SJCRH30 (cell line): Measurements from ENCODE around the gene MEIOC. TPM values are rescaled to one million over a fixed set of nuclear protein-coding genes. Genes with fewer than 3 reads are reported as not detected.
"Not testable (repeated sequence)": the region's sequence is repeated elsewhere in the genome, so short reads cannot be mapped to it uniquely, and the experiment has no call there.

Experiments
- DNase-seq, 2 experiments: peaks; one replicate each; pipeline ENCODE4 v3.0.0-alpha.2; 2015 to 2020
- H3K27ac ChIP-seq: fragments of 250-450 bp; sonication (Bioruptor Pico); 2 replicates; pipeline ENCODE4 v1.5.1; 2020; ENCODE audit warnings: mild to moderate bottlenecking, moderate library complexity
- H3K27me3 ChIP-seq: fragments of 250-450 bp; sonication (Bioruptor Pico); 2 replicates; pipeline ENCODE4 v1.5.1; 2020; ENCODE audit warnings: mild to moderate bottlenecking, moderate library complexity
- H3K36me3 ChIP-seq: fragments of 250-450 bp; sonication (Bioruptor Pico); 2 replicates; pipeline ENCODE4 v1.5.1; 2020; ENCODE audit warnings: mild to moderate bottlenecking, moderate library complexity
- H3K4me1 ChIP-seq: fragments of 250-450 bp; sonication (Bioruptor Pico); 2 replicates; pipeline ENCODE4 v1.5.1; 2020; ENCODE audit warnings: mild to moderate bottlenecking, moderate library complexity
- H3K4me3 ChIP-seq: fragments of 250-450 bp; sonication (Bioruptor Pico); 2 replicates; pipeline ENCODE4 v1.5.1; 2020; ENCODE audit warnings: mild to moderate bottlenecking, moderate library complexity
- H3K9me3 ChIP-seq: fragments of 250-450 bp; sonication (Bioruptor Pico); replicated peaks from 2 replicates; pipeline ENCODE4 v1.5.1; 2020; ENCODE audit warnings: mild to moderate bottlenecking, moderate library complexity
- total RNA-seq: library from RNA; depleted of rRNA; stranded (reverse); fragments of >200 nt; shearing (Covaris generic); gene quantifications from 2 replicates; pipeline ENCODE4 v1.2.3, GENCODE V29; 2014

Gene MEIOC
- total RNA-seq, 1 experiment from 2014 or later, result 0.04 TPM

- Histone ChIP-seq H3K4me1 (no peaks in the 10 kb centered on the region), H3K4me3 (no peak overlapping the region), H3K9me3 (no peaks in the 10 kb centered on the region), H3K27ac (no peak overlapping the region), H3K36me3 (no peaks in the 10 kb centered on the region), H3K27me3 (no peaks in the 10 kb centered on the region)
- DNase-seq, result no peak
Measured at GRCh38 chr17:44633998-44634397, 22.3 kb upstream of the MEIOC start.

- not testable (repeated sequence) for H3K4me3 ChIP-seq, H3K27me3 ChIP-seq, H3K9me3 ChIP-seq, H3K36me3 ChIP-seq, DNase-seq, H3K27ac ChIP-seq, H3K4me1 ChIP-seq
Measured at GRCh38 chr17:44634401-44634800, 21.9 kb upstream of the MEIOC start.

- Histone ChIP-seq H3K27ac (no peak overlapping the region), H3K36me3 (no peaks in the 10 kb centered on the region), H3K9me3 (no peaks in the 10 kb centered on the region), H3K4me3 (no peak overlapping the region), H3K4me1 (no peaks in the 10 kb centered on the region), H3K27me3 (no peaks in the 10 kb centered on the region)
- DNase-seq, result peak in 1 of 2 experiments; percentile 67
Measured at GRCh38 chr17:44636562-44636961, 19.7 kb upstream of the MEIOC start.

GRCh38 chr17:44637066-44637465 is 19.2 kb upstream of the MEIOC start:
- Histone ChIP-seq H3K4me3 (no peak overlapping the region), H3K9me3 (no peaks in the 10 kb centered on the region), H3K36me3 (no peaks in the 10 kb centered on the region), H3K4me1 (no peaks in the 10 kb centered on the region), H3K27ac (no peak overlapping the region), H3K27me3 (no peaks in the 10 kb centered on the region)
- DNase-seq, result no peak

GRCh38 chr17:44642834-44643233 is 13.4 kb upstream of the MEIOC start:
- DNase-seq, result no peak
- Histone ChIP-seq H3K27ac (no peak overlapping the region), H3K9me3 (no peaks in the 10 kb centered on the region), H3K36me3 (no peaks in the 10 kb centered on the region), H3K4me3 (no peak overlapping the region), H3K4me1 (no peaks in the 10 kb centered on the region), H3K27me3 (no peaks in the 10 kb centered on the region)

- 0 out of 2 replicates have a peak, but pooled peaks cover 4% of the 10 kb centered on the region for H3K27me3 ChIP-seq
- no peak overlapping the region for H3K27ac ChIP-seq
- no peaks in the 10 kb centered on the region for H3K36me3 ChIP-seq
- no peaks in the 10 kb centered on the region for H3K9me3 ChIP-seq
- no peak overlapping the region for H3K4me3 ChIP-seq
- no peak for DNase-seq
- no peaks in the 10 kb centered on the region for H3K4me1 ChIP-seq
Measured at GRCh38 chr17:44645341-44645740, 10.9 kb upstream of the MEIOC start.

GRCh38 chr17:44646280-44646679 is 10.0 kb upstream of the MEIOC start:
- H3K27me3 ChIP-seq, result 0 out of 2 replicates have a peak, but pooled peaks cover 4% of the 10 kb centered on the region
- H3K36me3 ChIP-seq, result no peaks in the 10 kb centered on the region
- DNase-seq, result no peak
- H3K9me3 ChIP-seq, result no peaks in the 10 kb centered on the region
- no peaks in the 10 kb centered on the region for H3K4me1 ChIP-seq
- H3K27ac ChIP-seq, result no peak overlapping the region
- no peak overlapping the region for H3K4me3 ChIP-seq

- Histone ChIP-seq H3K4me3 (no peak overlapping the region), H3K36me3 (no peaks in the 10 kb centered on the region), H3K27me3 (0 out of 2 replicates have a peak, but pooled peaks cover 4% of the 10 kb centered on the region), H3K9me3 (no peaks in the 10 kb centered on the region), H3K27ac (no peak overlapping the region), H3K4me1 (no peaks in the 10 kb centered on the region)
- DNase-seq, result no peak
Measured at GRCh38 chr17:44647736-44648135, 8.5 kb upstream of the MEIOC start.

- Histone ChIP-seq H3K36me3 (no peaks in the 10 kb centered on the region), H3K27ac (no peak overlapping the region)
Measured at GRCh38 chr17:44648963-44649362, 7.3 kb upstream of the MEIOC start.

GRCh38 chr17:44651228-44651627 is 5.0 kb upstream of the MEIOC start:
- DNase-seq, result no peak
- Histone ChIP-seq H3K27me3 (0 out of 2 replicates have a peak, but pooled peaks cover 4% of the 10 kb centered on the region), H3K4me1 (no peaks in the 10 kb centered on the region), H3K27ac (no peak overlapping the region), H3K4me3 (no peak overlapping the region), H3K36me3 (no peaks in the 10 kb centered on the region), H3K9me3 (no peaks in the 10 kb centered on the region)

More at GRCh38 chr17:44648963-44649362, 7.3 kb upstream of the MEIOC start:
- no peak overlapping the region for H3K4me3 ChIP-seq
- 0 out of 2 replicates have a peak, but pooled peaks cover 4% of the 10 kb centered on the region for H3K27me3 ChIP-seq
- no peaks in the 10 kb centered on the region for H3K4me1 ChIP-seq
- no peaks in the 10 kb centered on the region for H3K9me3 ChIP-seq
- DNase-seq, result no peak

- no peaks in the 10 kb centered on the region for H3K9me3 ChIP-seq
- H3K27ac ChIP-seq, result no peak overlapping the region
- H3K4me3 ChIP-seq, result no peak overlapping the region
- no peaks in the 10 kb centered on the region for H3K36me3 ChIP-seq
- no peak for DNase-seq
- H3K4me1 ChIP-seq, result no peaks in the 10 kb centered on the region
- 0 out of 2 replicates have a peak, but pooled peaks cover 4% of the 10 kb centered on the region for H3K27me3 ChIP-seq
Measured at GRCh38 chr17:44652727-44653126, 3.5 kb upstream of the MEIOC start.

GRCh38 chr17:44653384-44653783 is 2.9 kb upstream of the MEIOC start:
- Histone ChIP-seq H3K27me3 (0 out of 2 replicates have a peak, but pooled peaks cover 4% of the 10 kb centered on the region), H3K4me1 (no peaks in the 10 kb centered on the region), H3K36me3 (no peaks in the 10 kb centered on the region), H3K4me3 (no peak overlapping the region), H3K9me3 (no peaks in the 10 kb centered on the region), H3K27ac (no peak overlapping the region)
- DNase-seq, result no peak

- Histone ChIP-seq H3K9me3 (no peaks in the 10 kb centered on the region), H3K4me3 (no peak overlapping the region), H3K27ac (no peak overlapping the region), H3K36me3 (no peaks in the 10 kb centered on the region), H3K4me1 (no peaks in the 10 kb centered on the region), H3K27me3 (0 out of 2 replicates have a peak, but pooled peaks cover 4% of the 10 kb centered on the region)
- no peak for DNase-seq
Measured at GRCh38 chr17:44653954-44654353, 2.3 kb upstream of the MEIOC start.

GRCh38 chr17:44661835-44662234 is 5.6 kb downstream of the MEIOC start:
- H3K36me3 ChIP-seq, result no peaks in the 10 kb centered on the region
- H3K4me3 ChIP-seq, result no peak overlapping the region
- no peak overlapping the region for H3K27ac ChIP-seq
- no peaks in the 10 kb centered on the region for H3K4me1 ChIP-seq
- H3K9me3 ChIP-seq, result no peaks in the 10 kb centered on the region
- no peaks in the 10 kb centered on the region for H3K27me3 ChIP-seq
- no peak for DNase-seq

- Histone ChIP-seq H3K9me3 (no peaks in the 10 kb centered on the region), H3K27ac (no peak overlapping the region), H3K4me3 (no peak overlapping the region), H3K27me3 (no peaks in the 10 kb centered on the region), H3K36me3 (no peaks in the 10 kb centered on the region), H3K4me1 (peaks cover 4% of the 10 kb centered on the region; the same call in 1 of the 2 replicates)
- DNase-seq, result no peak
Measured at GRCh38 chr17:44663095-44663494, 6.8 kb downstream of the MEIOC start.

- Histone ChIP-seq H3K9me3 (no peaks in the 10 kb centered on the region), H3K27me3 (no peaks in the 10 kb centered on the region), H3K4me1 (peaks cover 4% of the 10 kb centered on the region; the same call in 1 of the 2 replicates), H3K4me3 (no peak overlapping the region), H3K27ac (no peak overlapping the region), H3K36me3 (no peaks in the 10 kb centered on the region)
- peak in 1 of 2 experiments; percentile 33 for DNase-seq
Measured at GRCh38 chr17:44664867-44665266, 8.6 kb downstream of the MEIOC start.
